H9 (cell line): ENCODE results near the gene MRPL21. TPM values are rescaled to one million over a fixed set of nuclear protein-coding genes. Genes with fewer than 3 reads are reported as not detected.

Source experiments
- DNase-seq: peaks from one replicate; pipeline ENCODE4 v3.0.0-alpha.2; 2017
- H2AFZ ChIP-seq: one replicate; pipeline ENCODE4 v1.6.1; 2013; ENCODE audit warnings: mild to moderate bottlenecking, low read length, control low read depth, moderate library complexity
- H2AK5ac ChIP-seq: 2 replicates; pipeline ENCODE4 v1.6.1; 2013; ENCODE audit warnings: low read length, control low read depth, mixed read lengths; ENCODE audit not compliant: insufficient read length
- H2BK120ac ChIP-seq: one replicate; pipeline ENCODE4 v1.6.1; 2013; ENCODE audit warnings: low read depth, mild to moderate bottlenecking, low read length, control low read depth, inconsistent platforms; ENCODE audit not compliant: poor library complexity, severe bottlenecking
- H2BK12ac ChIP-seq: 2 replicates; pipeline ENCODE4 v1.6.1; 2013; ENCODE audit warnings: low read length, control low read depth, mixed read lengths, low read depth; ENCODE audit not compliant: insufficient read length
- H2BK15ac ChIP-seq: 2 replicates; pipeline ENCODE4 v1.6.1; 2013; ENCODE audit warnings: low read depth, low read length, control low read depth
- H2BK20ac ChIP-seq: one replicate; pipeline ENCODE4 v1.6.1; 2013; ENCODE audit warnings: low read depth, mild to moderate bottlenecking, low read length, control low read depth, inconsistent platforms; ENCODE audit not compliant: poor library complexity, severe bottlenecking
- H2BK5ac ChIP-seq: 2 replicates; pipeline ENCODE4 v1.6.1; 2013; ENCODE audit warnings: low read length, control low read depth, mixed read lengths; ENCODE audit not compliant: insufficient read length
- H3K14ac ChIP-seq: 2 replicates; pipeline ENCODE4 v1.6.1; 2013; ENCODE audit warnings: low read length, control low read depth; ENCODE audit not compliant: insufficient read depth
- H3K18ac ChIP-seq: 2 replicates; pipeline ENCODE4 v1.6.1; 2013; ENCODE audit warnings: low read depth, mild to moderate bottlenecking, mixed read lengths, low read length, control low read depth; ENCODE audit not compliant: insufficient read length
- H3K23ac ChIP-seq: 2 replicates; pipeline ENCODE4 v1.6.1; 2013; ENCODE audit warnings: low read length, control low read depth, mixed read lengths, low read depth; ENCODE audit not compliant: insufficient read length
- H3K23me2 ChIP-seq: 2 replicates; pipeline ENCODE4 v1.6.1; 2013; ENCODE audit warnings: low read depth, mild to moderate bottlenecking, mixed read lengths, low read length, control low read depth; ENCODE audit not compliant: insufficient read length, poor library complexity, severe bottlenecking
- H3K27ac ChIP-seq: 2 replicates; pipeline ENCODE4 v1.5.1; 2013; ENCODE audit warnings: low read length, control low read depth, mixed read lengths, low read depth; ENCODE audit not compliant: insufficient read length
- H3K27me3 ChIP-seq: 2 replicates; pipeline ENCODE4 v1.6.1; 2013; ENCODE audit warnings: low read length, control low read depth, inconsistent platforms; ENCODE audit not compliant: insufficient read depth
- H3K4ac ChIP-seq: 2 replicates; pipeline ENCODE4 v1.6.1; 2013; ENCODE audit warnings: low read depth, mild to moderate bottlenecking, control low read depth, inconsistent platforms, low read length, moderate library complexity
- H3K4me1 ChIP-seq: 2 replicates; pipeline ENCODE4 v1.6.1; 2013; ENCODE audit warnings: low read length, control low read depth, inconsistent platforms; ENCODE audit not compliant: insufficient read depth
- H3K4me2 ChIP-seq: 2 replicates; pipeline ENCODE4 v1.6.1; 2013; ENCODE audit warnings: low read length, control low read depth, mixed read lengths; ENCODE audit not compliant: insufficient read length, insufficient read depth
- H3K56ac ChIP-seq: 2 replicates; pipeline ENCODE4 v1.6.1; 2013; ENCODE audit warnings: low read depth, mild to moderate bottlenecking, mixed read lengths, low read length, control low read depth; ENCODE audit not compliant: insufficient read length
- H3K79me1 ChIP-seq: 2 replicates; pipeline ENCODE4 v1.6.1; 2013; ENCODE audit warnings: low read depth, mild to moderate bottlenecking, moderate library complexity, low read length, control low read depth, inconsistent platforms; ENCODE audit not compliant: insufficient read depth, poor library complexity, severe bottlenecking
- H3K79me2 ChIP-seq: 2 replicates; pipeline ENCODE4 v1.6.1; 2013; ENCODE audit warnings: low read length, control low read depth, inconsistent platforms; ENCODE audit not compliant: insufficient read depth
- H3K9ac ChIP-seq: 2 replicates; pipeline ENCODE4 v1.6.1; 2013; ENCODE audit warnings: low read length, control low read depth, mixed read lengths; ENCODE audit not compliant: insufficient read length; ENCODE audit errors: extremely low read depth
- H3K9me3 ChIP-seq: one replicate; pipeline ENCODE4 v1.6.1; 2013; ENCODE audit warnings: low read depth, low read length, inconsistent platforms; ENCODE audit not compliant: control insufficient read depth
- H3T11ph ChIP-seq: one replicate; pipeline ENCODE4 v1.6.1; 2013; ENCODE audit warnings: mild to moderate bottlenecking, low read length, control low read depth, inconsistent platforms
- H4K20me1 ChIP-seq: one replicate; pipeline ENCODE4 v1.6.1; 2013; ENCODE audit not compliant: control insufficient read depth, insufficient read length, insufficient read depth
- H4K5ac ChIP-seq: 2 replicates; pipeline ENCODE4 v1.6.1; 2013; ENCODE audit warnings: low read depth, mild to moderate bottlenecking, mixed read lengths, low read length, control low read depth; ENCODE audit not compliant: insufficient read length
- H4K8ac ChIP-seq: replicated peaks from 2 replicates; pipeline ENCODE4 v1.6.1; 2013; ENCODE audit warnings: low read length, control low read depth, mixed read lengths, low read depth; ENCODE audit not compliant: insufficient read length
- H4K91ac ChIP-seq: 2 replicates; pipeline ENCODE4 v1.6.1; 2013; ENCODE audit warnings: low read depth, mild to moderate bottlenecking, moderate library complexity, mixed read lengths, low read length, control low read depth; ENCODE audit not compliant: insufficient read length
- H3K27ac Mint-ChIP-seq, 3 experiments: 2 replicates in 2 of 3; 3 replicates in 1 of 3; pipeline ENCODE4 v1.8.0; 2020 to 2021; ENCODE audit warnings: mixed read lengths in 3 of 3, mild to moderate bottlenecking in 1 of 3, moderate library complexity in 1 of 3
- H3K27me3 Mint-ChIP-seq: 2 replicates; pipeline ENCODE4 v1.8.0; 2021; ENCODE audit warnings: low read depth, mild to moderate bottlenecking, moderate library complexity, mixed read lengths
- H3K36me3 Mint-ChIP-seq, 3 experiments: 2 replicates in 2 of 3; 3 replicates in 1 of 3; pipeline ENCODE4 v1.8.0; 2020 to 2021; ENCODE audit warnings: low read depth in 3 of 3, mixed read lengths in 3 of 3; ENCODE audit not compliant: insufficient read depth in 1 of 3
- H3K4me1 Mint-ChIP-seq, 2 experiments: 2 replicates each; pipeline ENCODE4 v1.8.0; 2020; ENCODE audit warnings: mixed read lengths in 2 of 2
- H3K4me3 Mint-ChIP-seq, 2 experiments: 2 replicates in 1 of 2; 3 replicates in 1 of 2; pipeline ENCODE4 v1.8.0; 2020 to 2021; ENCODE audit warnings: mild to moderate bottlenecking in 2 of 2, mixed read lengths in 2 of 2, moderate library complexity in 1 of 2
- H3K9me3 Mint-ChIP-seq, 2 experiments: 2 replicates in 1 of 2; 3 replicates in 1 of 2; pipeline ENCODE4 v1.8.0; 2020; ENCODE audit warnings: mild to moderate bottlenecking in 2 of 2, mixed read lengths in 2 of 2, moderate library complexity in 1 of 2
- WGBS: extraction: QIAGEN DNeasy Blood & Tissue Kit; methylation state at CpG from one replicate; pipeline ENCODE4 v1.1.7; 2013; ENCODE audit warnings: missing lambda C conversion rate, low lambda C conversion rate, mixed read lengths; ENCODE audit not compliant: insufficient read length; ENCODE audit errors: extremely low coverage; 5-methylcytosine and 5-hydroxymethylcytosine counted together
- total RNA-seq: library from RNA; stranded (reverse); gene quantifications from 2 replicates; pipeline ENCODE4 v1.2.1, GENCODE V29; 2021
- TF ChIP-seq, protein P1 (sequence below): fragments of 200-600 bp; sonication (generic); conservative IDR thresholded peaks from 3 replicates; pipeline ENCODE4 v1.8.0; 2021; ENCODE audit warnings: antibody characterized with exemption, mild to moderate bottlenecking

Gene MRPL21
- total RNA-seq, 1 experiment from 2014 or later, result 91.5 TPM

GRCh38 chr11:68847395-68847794 is 56.2 kb downstream of the MRPL21 start:
- H3K23me2 ChIP-seq, result no peaks in the 10 kb centered on the region
- no peak overlapping the region for H3K4ac ChIP-seq
- H3K27me3 ChIP-seq, result peaks cover 20% of the 10 kb centered on the region
- H2BK120ac ChIP-seq, result no peak overlapping the region
- H4K91ac ChIP-seq, result no peak overlapping the region
- no peak overlapping the region for H3K23ac ChIP-seq
- H4K5ac ChIP-seq, result no peak overlapping the region
- H3K9me3 Mint-ChIP-seq, result peaks cover 0 to 3% of the 10 kb centered on the region in 2 experiments; a peak in 3 of 5 replicates
- H3K14ac ChIP-seq, result no peak overlapping the region
- no peak overlapping the region for H4K8ac ChIP-seq
- no peak overlapping the region for H3K9ac ChIP-seq
- WGBS, result no CpG with 5 or more reads among the region's 4 CpGs
- H3K4me1 Mint-ChIP-seq, result peaks cover 11 to 15% of the 10 kb centered on the region in 2 experiments
- no peaks in the 10 kb centered on the region for H3K79me2 ChIP-seq
- peaks cover 89% of the 10 kb centered on the region for H3K27me3 Mint-ChIP-seq
- H3K4me2 ChIP-seq, result no peak overlapping the region
- H3K79me1 ChIP-seq, result no peaks in the 10 kb centered on the region
- H4K20me1 ChIP-seq, result no peaks in the 10 kb centered on the region
- DNase-seq, result no peak
- H3K56ac ChIP-seq, result no peak overlapping the region
- no peak overlapping the region for H3K4me3 Mint-ChIP-seq
- H2AFZ ChIP-seq, result no peak overlapping the region
- H3K18ac ChIP-seq, result no peak overlapping the region
- H3K27ac Mint-ChIP-seq, result no peak overlapping the region
- no peak overlapping the region for H3T11ph ChIP-seq
- H2BK12ac ChIP-seq, result no peak overlapping the region
- H3K27ac ChIP-seq, result no peak overlapping the region
- no peak overlapping the region for H2BK5ac ChIP-seq
- TF ChIP-seq, protein P1, sequence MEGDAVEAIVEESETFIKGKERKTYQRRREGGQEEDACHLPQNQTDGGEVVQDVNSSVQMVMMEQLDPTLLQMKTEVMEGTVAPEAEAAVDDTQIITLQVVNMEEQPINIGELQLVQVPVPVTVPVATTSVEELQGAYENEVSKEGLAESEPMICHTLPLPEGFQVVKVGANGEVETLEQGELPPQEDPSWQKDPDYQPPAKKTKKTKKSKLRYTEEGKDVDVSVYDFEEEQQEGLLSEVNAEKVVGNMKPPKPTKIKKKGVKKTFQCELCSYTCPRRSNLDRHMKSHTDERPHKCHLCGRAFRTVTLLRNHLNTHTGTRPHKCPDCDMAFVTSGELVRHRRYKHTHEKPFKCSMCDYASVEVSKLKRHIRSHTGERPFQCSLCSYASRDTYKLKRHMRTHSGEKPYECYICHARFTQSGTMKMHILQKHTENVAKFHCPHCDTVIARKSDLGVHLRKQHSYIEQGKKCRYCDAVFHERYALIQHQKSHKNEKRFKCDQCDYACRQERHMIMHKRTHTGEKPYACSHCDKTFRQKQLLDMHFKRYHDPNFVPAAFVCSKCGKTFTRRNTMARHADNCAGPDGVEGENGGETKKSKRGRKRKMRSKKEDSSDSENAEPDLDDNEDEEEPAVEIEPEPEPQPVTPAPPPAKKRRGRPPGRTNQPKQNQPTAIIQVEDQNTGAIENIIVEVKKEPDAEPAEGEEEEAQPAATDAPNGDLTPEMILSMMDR, result no peak
- H2BK15ac ChIP-seq, result no peak overlapping the region
- no peaks in the 10 kb centered on the region for H3K36me3 Mint-ChIP-seq
- no peak overlapping the region for H2BK20ac ChIP-seq
- H3K9me3 ChIP-seq, result no peaks in the 10 kb centered on the region
- H3K4me1 ChIP-seq, result no peaks in the 10 kb centered on the region
- H2AK5ac ChIP-seq, result no peak overlapping the region
